DMS 273 (cell line): ENCODE results near the gene CTTNBP2NL.
"Not testable (repeated sequence)": the region's sequence is repeated elsewhere in the genome, so short reads cannot be mapped to it uniquely, and the experiment has no call there.

Experiments used
- DNase-seq: peaks from one replicate; lab custom pipeline; 2025; ENCODE audit not compliant: unreplicated experiment; lab: John Stamatoyannopoulos, UW

Gene CTTNBP2NL

GRCh38 chr1:112461200-112461871, 65.3 kb downstream of the CTTNBP2NL start:
- DNase-seq = no peak

- DNase-seq = no peak
Observed at GRCh38 chr1:112462953-112463279, 66.9 kb downstream of the CTTNBP2NL start.

- no peak for DNase-seq
Observed at GRCh38 chr1:112464501-112464900, 68.5 kb downstream of the CTTNBP2NL start.

GRCh38 chr1:112465122-112465521, 69.1 kb downstream of the CTTNBP2NL start:
- no peak for DNase-seq

- peak; percentile 95 for DNase-seq
Observed at GRCh38 chr1:112466078-112466660, 70.2 kb downstream of the CTTNBP2NL start.

GRCh38 chr1:112470324-112470723, 74.3 kb downstream of the CTTNBP2NL start:
- not testable (repeated sequence) for DNase-seq

- no peak for DNase-seq
Observed at GRCh38 chr1:112470966-112471365, 75.0 kb downstream of the CTTNBP2NL start.

GRCh38 chr1:112472142-112472541, 76.1 kb downstream of the CTTNBP2NL start:
- DNase-seq = no peak

GRCh38 chr1:112477550-112477949, 81.5 kb downstream of the CTTNBP2NL start:
- no peak for DNase-seq

- no peak for DNase-seq
Observed at GRCh38 chr1:112478314-112478713, 82.3 kb downstream of the CTTNBP2NL start.

GRCh38 chr1:112486063-112486462, 90.0 kb downstream of the CTTNBP2NL start:
- DNase-seq = not testable (repeated sequence)

GRCh38 chr1:112487686-112488085, 91.7 kb downstream of the CTTNBP2NL start:
- DNase-seq = not testable (repeated sequence)

- no peak for DNase-seq
Observed at GRCh38 chr1:112488141-112488540, 92.1 kb downstream of the CTTNBP2NL start.

- DNase-seq = no peak
Observed at GRCh38 chr1:112492076-112492475, 96.1 kb downstream of the CTTNBP2NL start.

- no peak for DNase-seq
Observed at GRCh38 chr1:112493351-112493750, 97.3 kb downstream of the CTTNBP2NL start.

- no peak for DNase-seq
Observed at GRCh38 chr1:112496290-112496689, 100.3 kb downstream of the CTTNBP2NL start.

- peak; percentile 72 for DNase-seq
Observed at GRCh38 chr1:112501810-112502641, 106.0 kb downstream of the CTTNBP2NL start.

- no peak for DNase-seq
Observed at GRCh38 chr1:112502826-112503225, 106.8 kb downstream of the CTTNBP2NL start.

GRCh38 chr1:112504001-112504660, 108.1 kb downstream of the CTTNBP2NL start:
- no peak for DNase-seq

- no peak for DNase-seq
Observed at GRCh38 chr1:112504661-112505399, 108.8 kb downstream of the CTTNBP2NL start.

- DNase-seq = no peak
Observed at GRCh38 chr1:112505400-112505785, 109.4 kb downstream of the CTTNBP2NL start.
